GM12892 (cell line): ENCODE data around the gene MCM10.

Experiments
- POLR2A ChIP-seq: IDR thresholded peaks from 2 replicates; pipeline ENCODE4 v1.6.1; 2011; ENCODE audit warnings: low read depth, low read length, control low read depth
- POLR2AphosphoS5 ChIP-seq: IDR thresholded peaks from 2 replicates; pipeline ENCODE4 v1.6.1; 2011; ENCODE audit warnings: low read depth, low read length, control low read depth
- TAF1 ChIP-seq: IDR thresholded peaks from 2 replicates; pipeline ENCODE4 v1.6.1; 2011; ENCODE audit warnings: low read depth, mild to moderate bottlenecking, control low read depth, low read length, borderline replicate concordance

- TF ChIP-seq POLR2A (no peak), POLR2AphosphoS5 (no peak), TAF1 (no peak)
Measured at GRCh38 chr10:13120786-13121499, 40.4 kb upstream of the MCM10 start.
